ENCODE measurements around the gene NCK2.

DNA sequence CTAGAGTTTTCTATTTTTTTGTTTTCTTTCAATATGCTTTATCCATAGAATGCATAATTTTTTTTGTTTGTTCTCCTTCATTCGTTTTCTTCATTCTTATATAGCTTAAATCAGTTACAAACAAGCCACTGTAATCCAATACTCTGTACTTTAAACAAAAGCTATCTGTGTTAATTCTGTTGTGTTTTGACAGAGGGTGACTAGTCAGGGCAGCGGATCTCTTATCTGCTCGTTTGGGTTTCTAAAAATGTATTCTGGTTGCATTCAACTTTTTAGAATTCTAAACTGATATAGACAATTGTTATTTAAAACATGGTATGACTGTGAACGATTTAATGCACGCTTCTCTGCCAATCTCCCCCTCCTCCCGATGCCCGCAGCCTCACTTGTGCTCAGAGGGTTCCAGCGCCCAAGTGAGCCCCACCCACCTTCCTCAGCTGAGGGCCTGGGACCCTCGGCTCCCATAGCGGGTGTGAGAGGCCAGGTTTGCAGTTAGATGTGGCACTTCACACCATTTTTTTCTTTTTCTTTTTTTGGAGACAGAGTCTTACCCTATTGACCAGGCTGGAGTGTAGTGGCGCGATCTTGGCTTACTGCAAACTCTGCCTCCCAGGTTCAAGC, 44.1 kb downstream of the NCK2 start:
- TF ChIP-seq, protein P1, sequence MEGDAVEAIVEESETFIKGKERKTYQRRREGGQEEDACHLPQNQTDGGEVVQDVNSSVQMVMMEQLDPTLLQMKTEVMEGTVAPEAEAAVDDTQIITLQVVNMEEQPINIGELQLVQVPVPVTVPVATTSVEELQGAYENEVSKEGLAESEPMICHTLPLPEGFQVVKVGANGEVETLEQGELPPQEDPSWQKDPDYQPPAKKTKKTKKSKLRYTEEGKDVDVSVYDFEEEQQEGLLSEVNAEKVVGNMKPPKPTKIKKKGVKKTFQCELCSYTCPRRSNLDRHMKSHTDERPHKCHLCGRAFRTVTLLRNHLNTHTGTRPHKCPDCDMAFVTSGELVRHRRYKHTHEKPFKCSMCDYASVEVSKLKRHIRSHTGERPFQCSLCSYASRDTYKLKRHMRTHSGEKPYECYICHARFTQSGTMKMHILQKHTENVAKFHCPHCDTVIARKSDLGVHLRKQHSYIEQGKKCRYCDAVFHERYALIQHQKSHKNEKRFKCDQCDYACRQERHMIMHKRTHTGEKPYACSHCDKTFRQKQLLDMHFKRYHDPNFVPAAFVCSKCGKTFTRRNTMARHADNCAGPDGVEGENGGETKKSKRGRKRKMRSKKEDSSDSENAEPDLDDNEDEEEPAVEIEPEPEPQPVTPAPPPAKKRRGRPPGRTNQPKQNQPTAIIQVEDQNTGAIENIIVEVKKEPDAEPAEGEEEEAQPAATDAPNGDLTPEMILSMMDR (IDR thresholded peaks at IDR 0.05; ENCODE audit: low read length), result no peak
- TF ChIP-seq EZH2 (IDR thresholded peaks at IDR 0.05; ENCODE audit: borderline replicate concordance, low read length), result no peak
